GM18951 (cell line): ENCODE results near the gene PCDHB16.
"Not testable (repeated sequence)": the region's sequence is repeated elsewhere in the genome, so short reads cannot be mapped to it uniquely, and the experiment has no call there.

Experiments
- POLR2A ChIP-seq: IDR thresholded peaks from 4 replicates; pipeline ENCODE4 v1.6.1; 2011; ENCODE audit warnings: mild to moderate bottlenecking; ENCODE audit not compliant: insufficient read length, insufficient read depth; ENCODE audit errors: extremely low read depth
- in situ Hi-C: fragments of 300-500 bp; cut with MboI; formaldehyde crosslinking; loops from one replicate; pipeline ENCODE4 v1.12.0; 2022; ENCODE audit warnings: low sequenced_read_pairs, mixed read lengths, inconsistent platforms; ENCODE audit not compliant: unreplicated experiment

PCDHB16 gene

DNA sequence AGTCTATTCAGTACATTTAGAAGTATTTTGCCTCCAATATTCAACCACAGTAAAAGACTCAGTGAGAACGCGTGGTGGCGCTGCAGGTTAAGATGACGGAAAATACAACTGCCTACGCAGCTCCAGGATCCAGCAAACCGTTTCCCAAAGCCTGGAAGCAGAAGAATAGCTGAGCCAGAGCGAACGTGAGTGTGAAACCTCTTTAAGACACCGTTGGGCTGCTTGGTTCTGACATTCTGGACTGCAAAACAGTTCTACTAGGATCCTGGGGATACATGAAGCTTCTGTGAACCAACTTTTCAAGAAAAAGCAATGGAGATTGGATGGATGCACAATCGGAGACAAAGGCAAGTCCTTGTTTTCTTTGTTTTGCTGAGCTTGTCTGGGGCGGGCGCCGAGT, at the start of gene PCDHB16:
Gene PCDHB16, plus strand, starts transcription at position 140 of the 400 bp plus-strand sequence. Its CDS starts 173 bp downstream, at position 313.
- in situ Hi-C loops = no loop called here
- TF ChIP-seq POLR2A = no peak

GRCh38 chr5:141135030-141135717, 47.0 kb upstream of the PCDHB16 start, which contains the start of gene PCDHB5:
TSS of gene PCDHB5 (plus strand) at chr5:141135206. CDS start at chr5:141135435, 229 bp downstream.
- TF ChIP-seq POLR2A = no peak
- in situ Hi-C loops = no loop called here

DNA sequence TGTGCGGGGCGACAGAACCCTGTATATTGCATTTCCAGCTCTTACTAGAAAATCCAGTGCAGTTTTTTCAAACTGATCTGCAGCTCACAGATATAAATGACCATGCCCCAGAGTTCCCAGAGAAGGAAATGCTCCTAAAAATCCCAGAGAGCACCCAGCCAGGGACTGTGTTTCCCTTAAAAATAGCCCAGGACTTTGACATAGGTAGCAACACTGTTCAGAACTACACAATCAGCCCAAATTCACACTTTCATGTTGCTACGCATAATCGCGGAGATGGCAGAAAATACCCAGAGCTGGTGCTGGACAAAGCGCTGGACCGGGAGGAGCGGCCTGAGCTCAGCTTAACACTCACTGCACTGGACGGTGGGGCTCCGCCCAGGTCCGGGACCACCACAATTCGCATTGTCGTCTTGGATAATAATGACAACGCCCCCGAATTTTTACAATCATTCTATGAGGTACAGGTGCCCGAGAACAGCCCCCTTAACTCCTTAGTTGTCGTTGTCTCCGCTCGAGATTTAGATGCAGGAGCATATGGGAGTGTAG, 46.4 kb upstream of the PCDHB16 start:
- TF ChIP-seq POLR2A = no peak
- in situ Hi-C loops = no loop called here

DNA sequence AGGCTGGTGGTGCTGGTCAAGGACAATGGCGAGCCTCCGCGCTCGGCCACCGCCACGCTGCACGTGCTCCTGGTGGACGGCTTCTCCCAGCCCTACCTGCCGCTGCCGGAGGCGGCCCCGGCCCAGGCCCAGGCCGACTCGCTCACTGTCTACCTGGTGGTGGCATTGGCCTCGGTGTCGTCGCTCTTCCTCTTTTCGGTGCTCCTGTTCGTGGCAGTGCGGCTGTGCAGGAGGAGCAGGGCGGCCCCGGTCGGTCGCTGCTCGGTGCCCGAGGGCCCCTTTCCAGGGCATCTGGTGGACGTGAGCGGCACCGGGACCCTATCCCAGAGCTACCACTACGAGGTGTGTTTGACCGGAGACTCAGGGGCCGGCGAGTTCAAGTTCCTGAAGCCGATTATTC, 44.8 kb upstream of the PCDHB16 start:
- in situ Hi-C loops = not testable (repeated sequence)

- in situ Hi-C loops = no loop called here
Observed at GRCh38 chr5:141149812-141150211, 32.4 kb upstream of the PCDHB16 start, which contains the start of gene PCDHB6. TSS of gene PCDHB6 (plus strand) at chr5:141150057. CDS start at chr5:141150258, 201 bp downstream.

DNA sequence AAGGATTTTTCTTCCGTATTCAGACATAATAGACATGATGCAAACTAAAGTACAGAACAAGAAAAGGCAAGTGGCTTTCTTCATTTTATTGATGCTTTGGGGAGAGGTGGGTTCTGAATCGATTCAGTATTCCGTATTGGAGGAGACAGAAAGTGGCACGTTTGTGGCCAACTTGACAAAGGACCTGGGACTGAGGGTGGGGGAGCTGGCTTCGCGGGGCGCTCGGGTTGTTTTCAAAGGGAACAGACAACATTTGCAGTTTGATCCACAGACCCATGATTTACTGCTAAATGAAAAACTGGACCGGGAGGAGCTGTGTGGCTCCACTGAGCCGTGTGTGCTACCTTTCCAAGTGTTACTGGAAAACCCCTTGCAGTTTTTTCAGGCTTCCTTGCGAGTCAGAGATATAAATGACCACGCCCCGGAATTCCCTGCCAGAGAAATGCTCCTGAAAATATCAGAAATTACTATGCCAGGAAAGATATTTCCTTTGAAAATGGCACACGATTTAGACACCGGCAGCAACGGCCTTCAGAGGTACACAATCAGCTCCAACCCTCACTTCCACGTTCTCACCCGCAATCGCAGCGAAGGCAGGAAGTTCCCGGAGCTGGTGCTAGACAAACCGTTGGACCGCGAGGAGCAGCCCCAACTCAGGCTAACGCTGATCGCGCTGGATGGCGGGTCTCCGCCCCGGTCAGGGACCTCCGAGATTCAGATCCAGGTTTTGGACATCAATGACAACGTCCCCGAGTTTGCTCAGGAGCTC, 31.8 kb upstream of the PCDHB16 start:
- no peak for TF ChIP-seq POLR2A
- in situ Hi-C loops = no loop called here

More at GRCh38 chr5:141149812-141150211, 32.4 kb upstream of the PCDHB16 start, which contains the start of gene PCDHB6:
- no peak for TF ChIP-seq POLR2A

DNA sequence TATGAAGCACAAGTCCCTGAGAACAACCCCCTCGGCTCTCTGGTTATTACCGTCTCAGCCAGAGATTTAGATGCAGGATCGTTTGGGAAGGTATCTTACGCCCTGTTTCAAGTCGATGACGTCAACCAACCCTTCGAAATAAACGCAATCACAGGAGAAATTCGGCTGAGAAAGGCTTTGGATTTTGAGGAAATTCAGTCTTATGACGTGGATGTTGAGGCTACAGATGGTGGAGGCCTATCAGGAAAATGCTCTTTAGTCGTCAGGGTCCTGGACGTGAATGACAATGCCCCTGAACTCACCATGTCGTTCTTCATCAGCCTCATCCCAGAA, 31.2 kb upstream of the PCDHB16 start:
- TF ChIP-seq POLR2A = no peak

GRCh38 chr5:141151632-141152031, 30.6 kb upstream of the PCDHB16 start:
- in situ Hi-C loops = not testable (repeated sequence)

More for the DNA sequence above, 31.2 kb upstream of the PCDHB16 start:
- in situ Hi-C loops = no loop called here

DNA sequence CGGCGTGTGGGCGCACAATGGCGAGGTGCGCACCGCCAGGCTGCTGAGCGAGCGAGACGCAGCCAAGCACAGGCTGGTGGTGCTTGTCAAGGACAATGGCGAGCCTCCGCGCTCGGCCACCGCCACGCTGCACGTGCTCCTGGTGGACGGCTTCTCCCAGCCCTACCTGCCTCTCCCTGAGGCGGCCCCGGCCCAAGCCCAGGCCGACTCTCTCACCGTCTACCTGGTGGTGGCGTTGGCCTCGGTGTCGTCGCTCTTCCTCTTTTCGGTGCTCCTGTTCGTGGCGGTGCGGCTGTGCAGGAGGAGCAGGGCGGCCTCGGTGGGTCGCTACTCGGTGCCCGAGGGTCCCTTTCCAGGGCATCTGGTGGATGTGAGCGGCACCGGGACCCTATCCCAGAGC, 30.1 kb upstream of the PCDHB16 start:
- in situ Hi-C loops = not testable (repeated sequence)

DNA sequence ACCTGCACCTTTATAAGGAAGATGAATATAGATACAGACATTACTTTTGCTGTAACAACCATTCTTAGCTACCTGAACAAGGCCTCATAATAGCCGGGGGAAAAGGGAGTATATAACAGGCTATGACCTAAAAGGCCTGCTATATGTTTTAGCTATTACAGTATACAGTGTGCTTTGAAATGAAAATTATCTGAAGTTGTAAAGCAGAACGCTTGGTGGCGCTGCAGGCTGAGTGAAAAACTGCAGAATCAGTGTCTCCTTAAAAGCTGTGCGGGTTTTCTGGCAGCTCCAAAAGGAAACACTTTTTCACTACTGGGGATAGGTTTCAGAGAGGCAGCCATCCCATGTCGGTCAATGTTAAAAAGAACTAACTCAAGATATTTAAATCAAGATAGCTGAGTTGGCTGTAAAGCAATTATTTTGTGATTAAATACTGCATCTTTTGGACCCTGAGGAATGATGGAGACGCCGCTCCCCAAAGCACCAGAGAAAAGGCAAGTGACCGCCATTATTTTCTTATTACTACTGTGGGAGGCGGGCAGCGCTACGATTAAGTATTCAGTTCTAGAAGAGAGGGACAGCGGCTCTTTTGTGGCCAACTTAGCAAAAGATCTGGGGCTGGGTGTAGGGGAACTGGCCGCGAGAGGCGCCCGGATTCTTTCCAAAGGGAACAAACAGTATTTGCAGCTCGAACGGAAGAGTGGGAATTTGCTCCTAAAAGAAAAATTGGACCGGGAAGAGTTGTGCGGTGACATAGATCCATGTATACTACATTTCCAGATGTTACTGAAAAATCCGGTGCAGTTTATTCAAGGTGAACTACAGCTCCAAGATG, 26.4 kb upstream of the PCDHB16 start:
- in situ Hi-C loops = no loop called here
- no peak for TF ChIP-seq POLR2A

DNA sequence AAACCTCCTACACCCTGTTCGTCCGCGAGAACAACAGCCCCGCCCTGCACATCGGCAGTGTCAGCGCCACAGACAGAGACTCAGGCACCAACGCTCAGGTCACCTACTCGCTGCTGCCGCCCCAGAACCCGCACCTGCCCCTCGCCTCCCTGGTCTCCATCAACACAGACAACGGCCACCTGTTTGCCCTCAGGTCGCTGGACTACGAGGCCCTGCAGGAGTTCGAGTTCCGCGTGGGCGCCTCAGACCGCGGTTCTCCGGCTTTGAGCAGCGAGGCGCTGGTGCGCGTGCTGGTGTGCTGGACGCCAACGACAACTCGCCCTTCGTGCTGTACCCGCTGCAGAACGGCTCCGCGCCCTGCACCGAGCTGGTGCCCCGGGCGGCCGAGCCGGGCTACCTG, 24.8 kb upstream of the PCDHB16 start:
- in situ Hi-C loops = not testable (repeated sequence)

DNA sequence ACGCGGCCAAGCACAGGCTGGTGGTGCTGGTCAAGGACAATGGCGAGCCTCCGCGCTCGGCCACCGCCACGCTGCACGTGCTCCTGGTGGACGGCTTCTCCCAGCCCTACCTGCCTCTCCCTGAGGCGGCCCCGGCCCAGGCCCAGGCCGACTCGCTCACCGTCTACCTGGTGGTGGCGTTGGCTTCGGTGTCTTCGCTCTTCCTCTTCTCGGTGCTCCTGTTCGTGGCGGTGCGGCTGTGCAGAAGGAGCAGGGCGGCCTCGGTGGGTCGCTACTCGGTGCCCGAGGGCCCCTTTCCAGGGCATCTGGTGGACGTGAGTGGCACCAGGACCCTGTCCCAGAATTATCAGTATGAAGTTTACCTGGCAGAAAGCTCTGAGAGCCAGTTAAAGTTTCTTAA, 24.3 kb upstream of the PCDHB16 start:
- in situ Hi-C loops = not testable (repeated sequence)

- no peak for TF ChIP-seq POLR2A
- in situ Hi-C loops = no loop called here
Observed at GRCh38 chr5:141172381-141173204, 9.6 kb upstream of the PCDHB16 start, which contains the start of gene PCDHB7. TSS of gene PCDHB7 (plus strand) at chr5:141172644. CDS start at chr5:141172836, 192 bp downstream.

GRCh38 chr5:141174291-141175104, 7.7 kb upstream of the PCDHB16 start:
- in situ Hi-C loops = not testable (repeated sequence)
